ENCODE results near the gene FBXL7. TPM values are rescaled to one million over a fixed set of nuclear protein-coding genes. Genes with fewer than 3 reads are reported as not detected.

FBXL7 gene
- total RNA-seq, 2 experiments from 2014 or later, result not detected

- intact Hi-C loops (cut with DNase I, micrococcal nuclease), result no loop called here
- no peak for ATAC-seq
- H3K36me3 Mint-ChIP-seq (ENCODE audit: low read depth), result no peaks in the 10 kb centered on the region
- H3K9me3 Mint-ChIP-seq (ENCODE audit: low read depth), result no peaks in the 10 kb centered on the region
- no peak overlapping the region for H3K4me3 Mint-ChIP-seq
- no peak for DNase-seq
- H3K4me1 Mint-ChIP-seq, result no peaks in the 10 kb centered on the region
- no peak overlapping the region for H3K27ac Mint-ChIP-seq
- POLR2A ChIA-PET, result no interaction called here
- no peaks in the 10 kb centered on the region for H3K27me3 Mint-ChIP-seq
- CTCF ChIA-PET, result no interaction called here
Observed at GRCh38 chr5:15592728-15593127, 92.7 kb downstream of the FBXL7 start.

GRCh38 chr5:15594977-15595568, 95.1 kb downstream of the FBXL7 start:
- H3K36me3 Mint-ChIP-seq (ENCODE audit: low read depth), result no peaks in the 10 kb centered on the region
- no peaks in the 10 kb centered on the region for H3K9me3 Mint-ChIP-seq (ENCODE audit: low read depth)
- H3K27ac Mint-ChIP-seq, result no peak overlapping the region
- POLR2A ChIA-PET, result no interaction called here
- CTCF ChIA-PET, result no interaction called here
- intact Hi-C loops (cut with DNase I, micrococcal nuclease), result no loop called here
- ATAC-seq (no peak), DNase-seq (no peak)
- H3K27me3 Mint-ChIP-seq, result no peaks in the 10 kb centered on the region
- no peaks in the 10 kb centered on the region for H3K4me1 Mint-ChIP-seq
- H3K4me3 Mint-ChIP-seq, result no peak overlapping the region

GRCh38 chr5:15595929-15596328, 95.9 kb downstream of the FBXL7 start:
- DNase-seq, result no peak
- Mint-ChIP-seq H3K4me1 (no peaks in the 10 kb centered on the region), H3K4me3 (no peak overlapping the region), H3K9me3 (ENCODE audit: low read depth) (no peaks in the 10 kb centered on the region), H3K36me3 (ENCODE audit: low read depth) (no peaks in the 10 kb centered on the region), H3K27ac (no peak overlapping the region), H3K27me3 (no peaks in the 10 kb centered on the region)
- POLR2A ChIA-PET, result no interaction called here
- ATAC-seq, result no peak
- intact Hi-C loops (cut with DNase I, micrococcal nuclease), result no loop called here
- CTCF ChIA-PET, result no interaction called here

- no peak for ATAC-seq
- H3K27ac Mint-ChIP-seq, result no peak overlapping the region
- no peaks in the 10 kb centered on the region for H3K4me1 Mint-ChIP-seq
- ChIA-PET CTCF (interaction anchor here (1.2 kb wide), 1 partner anchor 23 kb away, joined by 3 read pairs; no protein-coding TSS in a partner anchor), POLR2A (no interaction called here)
- no peak overlapping the region for H3K4me3 Mint-ChIP-seq
- H3K9me3 Mint-ChIP-seq (ENCODE audit: low read depth), result no peaks in the 10 kb centered on the region
- no peak for DNase-seq
- no peaks in the 10 kb centered on the region for H3K27me3 Mint-ChIP-seq
- H3K36me3 Mint-ChIP-seq (ENCODE audit: low read depth), result no peaks in the 10 kb centered on the region
- intact Hi-C loops (cut with DNase I, micrococcal nuclease), result no loop called here
Observed at GRCh38 chr5:15596936-15597335, 97.0 kb downstream of the FBXL7 start.

- DNase-seq, result no peak
- Mint-ChIP-seq H3K4me3 (no peak overlapping the region), H3K4me1 (no peaks in the 10 kb centered on the region), H3K9me3 (ENCODE audit: low read depth) (no peaks in the 10 kb centered on the region), H3K36me3 (ENCODE audit: low read depth) (no peaks in the 10 kb centered on the region), H3K27me3 (no peaks in the 10 kb centered on the region), H3K27ac (no peak overlapping the region)
- POLR2A ChIA-PET, result no interaction called here
- no peak for ATAC-seq
- CTCF ChIA-PET, result interaction anchor here (0.9 to 1.4 kb wide), 3 partner anchors 11 to 153 kb away, joined by 3 to 4 read pairs (median 3); no protein-coding TSS in a partner anchor
- intact Hi-C loops (cut with DNase I, micrococcal nuclease), result no loop called here
Observed at GRCh38 chr5:15597804-15598203, 97.8 kb downstream of the FBXL7 start.

- H3K9me3 Mint-ChIP-seq (ENCODE audit: low read depth), result no peaks in the 10 kb centered on the region
- H3K27me3 Mint-ChIP-seq, result no peaks in the 10 kb centered on the region
- no peak overlapping the region for H3K4me3 Mint-ChIP-seq
- no peak for ATAC-seq
- no peaks in the 10 kb centered on the region for H3K36me3 Mint-ChIP-seq (ENCODE audit: low read depth)
- CTCF ChIA-PET, result interaction anchor here (0.7 to 1.5 kb wide), 4 partner anchors 11 to 141 kb away, joined by 3 to 4 read pairs (median 4); no protein-coding TSS in a partner anchor
- peak; percentile 16 for DNase-seq
- POLR2A ChIA-PET, result no interaction called here
- H3K4me1 Mint-ChIP-seq, result no peaks in the 10 kb centered on the region
- intact Hi-C loops (cut with DNase I, micrococcal nuclease), result no loop called here
- no peak overlapping the region for H3K27ac Mint-ChIP-seq
Observed at GRCh38 chr5:15598294-15598902, 98.4 kb downstream of the FBXL7 start.

- Mint-ChIP-seq H3K4me1 (no peaks in the 10 kb centered on the region), H3K27me3 (no peaks in the 10 kb centered on the region), H3K4me3 (no peak overlapping the region), H3K9me3 (ENCODE audit: low read depth) (no peaks in the 10 kb centered on the region), H3K36me3 (ENCODE audit: low read depth) (no peaks in the 10 kb centered on the region), H3K27ac (no peak overlapping the region)
- POLR2A ChIA-PET, result no interaction called here
- DNase-seq, result no peak
- ATAC-seq, result no peak
- intact Hi-C loops (cut with DNase I, micrococcal nuclease), result no loop called here
- CTCF ChIA-PET, result interaction anchor here (1.0 kb wide), 1 partner anchor 102 kb away, joined by 3 read pairs; no protein-coding TSS in a partner anchor
Observed at GRCh38 chr5:15600035-15600434, 100.1 kb downstream of the FBXL7 start.

- Mint-ChIP-seq H3K27me3 (no peaks in the 10 kb centered on the region), H3K4me3 (no peak overlapping the region), H3K4me1 (no peaks in the 10 kb centered on the region), H3K36me3 (ENCODE audit: low read depth) (no peaks in the 10 kb centered on the region), H3K27ac (no peak overlapping the region), H3K9me3 (ENCODE audit: low read depth) (no peaks in the 10 kb centered on the region)
- DNase-seq (no peak), ATAC-seq (no peak)
- intact Hi-C loops (cut with DNase I, micrococcal nuclease), result no loop called here
- ChIA-PET CTCF (no interaction called here), POLR2A (no interaction called here)
Observed at GRCh38 chr5:15601274-15601673, 101.3 kb downstream of the FBXL7 start.

GRCh38 chr5:15601853-15602252, 101.9 kb downstream of the FBXL7 start:
- no peaks in the 10 kb centered on the region for H3K27me3 Mint-ChIP-seq
- H3K4me1 Mint-ChIP-seq, result no peaks in the 10 kb centered on the region
- H3K9me3 Mint-ChIP-seq (ENCODE audit: low read depth), result no peaks in the 10 kb centered on the region
- no peak for DNase-seq
- H3K36me3 Mint-ChIP-seq (ENCODE audit: low read depth), result no peaks in the 10 kb centered on the region
- no peak for ATAC-seq
- no peak overlapping the region for H3K27ac Mint-ChIP-seq
- intact Hi-C loops (cut with DNase I, micrococcal nuclease), result no loop called here
- CTCF ChIA-PET, result no interaction called here
- POLR2A ChIA-PET, result no interaction called here
- no peak overlapping the region for H3K4me3 Mint-ChIP-seq

GRCh38 chr5:15604986-15605385, 105.0 kb downstream of the FBXL7 start:
- Mint-ChIP-seq H3K4me3 (no peak overlapping the region), H3K4me1 (no peaks in the 10 kb centered on the region), H3K36me3 (ENCODE audit: low read depth) (no peaks in the 10 kb centered on the region), H3K27me3 (no peaks in the 10 kb centered on the region), H3K27ac (no peak overlapping the region), H3K9me3 (ENCODE audit: low read depth) (no peaks in the 10 kb centered on the region)
- CTCF ChIA-PET, result no interaction called here
- intact Hi-C loops (cut with DNase I, micrococcal nuclease), result no loop called here
- ATAC-seq, result no peak
- POLR2A ChIA-PET, result no interaction called here
- DNase-seq, result no peak

GRCh38 chr5:15606197-15606596, 106.2 kb downstream of the FBXL7 start:
- no peaks in the 10 kb centered on the region for H3K4me1 Mint-ChIP-seq
- no peak overlapping the region for H3K4me3 Mint-ChIP-seq
- no peak overlapping the region for H3K27ac Mint-ChIP-seq
- H3K27me3 Mint-ChIP-seq, result no peaks in the 10 kb centered on the region
- DNase-seq, result no peak
- POLR2A ChIA-PET, result no interaction called here
- no peak for ATAC-seq
- no peaks in the 10 kb centered on the region for H3K36me3 Mint-ChIP-seq (ENCODE audit: low read depth)
- H3K9me3 Mint-ChIP-seq (ENCODE audit: low read depth), result no peaks in the 10 kb centered on the region
- intact Hi-C loops (cut with DNase I, micrococcal nuclease), result no loop called here
- CTCF ChIA-PET, result no interaction called here

GRCh38 chr5:15607076-15607475, 107.1 kb downstream of the FBXL7 start:
- intact Hi-C loops (cut with DNase I, micrococcal nuclease), result no loop called here
- DNase-seq, result no peak
- H3K27me3 Mint-ChIP-seq, result no peaks in the 10 kb centered on the region
- no peak for ATAC-seq
- CTCF ChIA-PET, result no interaction called here
- no peaks in the 10 kb centered on the region for H3K4me1 Mint-ChIP-seq
- POLR2A ChIA-PET, result no interaction called here
- no peaks in the 10 kb centered on the region for H3K36me3 Mint-ChIP-seq (ENCODE audit: low read depth)
- no peak overlapping the region for H3K4me3 Mint-ChIP-seq
- no peaks in the 10 kb centered on the region for H3K9me3 Mint-ChIP-seq (ENCODE audit: low read depth)
- no peak overlapping the region for H3K27ac Mint-ChIP-seq

Data from activated CD4-positive, alpha-beta T cell treated with anti-CD3 and anti-CD28 coated beads for 36 hours (primary cell).